Body of pancreas (tissue), 4 donors: ENCODE data around the gene TCN2. TPM values are rescaled to one million over a fixed set of nuclear protein-coding genes. Genes with fewer than 3 reads are reported as not detected.
"Not testable (repeated sequence)": the region's sequence is repeated elsewhere in the genome, so short reads cannot be mapped to it uniquely, and the experiment has no call there.

Experiments
- ATAC-seq: fragments of 150-250 bp; one replicate; pipeline ENCODE4 v1.9.1; 2016
- DNase-seq, 4 donors: peaks; one replicate each; pipeline ENCODE4 v3.0.0-alpha.2; 2019
- H3K27ac ChIP-seq, 4 donors: fragments of 200-600 bp; sonication (generic); 1 replicate in 3 of 4; 2 replicates in 1 of 4; pipeline versions ENCODE4 v1.5.1 to v1.6.1; 2016 to 2019; ENCODE audit warnings: mild to moderate bottlenecking in 1 of 4, mixed read lengths in 1 of 4, moderate library complexity in 1 of 4
- H3K27me3 ChIP-seq, 2 donors: fragments of 200-600 bp; sonication (generic); one replicate each; pipeline ENCODE4 v1.6.0; 2016; ENCODE audit warnings: mild to moderate bottlenecking in 1 of 2
- H3K36me3 ChIP-seq, 2 donors: fragments of 200-600 bp; sonication (generic); replicated peaks in 1 of 2; 2 replicates each; pipeline ENCODE4 v1.5.1; 2016; ENCODE audit warnings: low read depth in 2 of 2; ENCODE audit not compliant: insufficient read depth in 1 of 2
- H3K4me1 ChIP-seq: fragments of 200-600 bp; sonication (generic); one replicate; pipeline ENCODE4 v1.6.0; 2016
- H3K4me3 ChIP-seq, 2 donors: fragments of 200-600 bp; sonication (generic); 1 replicate in 1 of 2; 2 replicates in 1 of 2; pipeline ENCODE4 v1.5.1; 2016 to 2019
- H3K9me3 ChIP-seq, 3 donors: fragments of 200-600 bp; sonication (generic); 1 replicate in 2 of 3; 2 replicates in 1 of 3; pipeline ENCODE4 v1.5.1; 2016
- POLR2A ChIP-seq, 3 donors: fragments of 450-650 bp; IDR thresholded peaks; one replicate each; pipeline ENCODE4 v1.6.1; 2016; ENCODE audit warnings: antibody characterized with exemption in 3 of 3, mild to moderate bottlenecking in 2 of 3
- WGBS, 2 donors: methylation state at CpG; one replicate each; pipeline ENCODE4 v1.1.5; 2017; 5-methylcytosine and 5-hydroxymethylcytosine counted together
- intact Hi-C: fragments of 100-400 bp; cut with DNase I; formaldehyde crosslinking; loops from one replicate; pipeline ENCODE4 v1.15.1; 2023
- total RNA-seq, 2 donors: library from RNA; depleted of rRNA; stranded (reverse); fragments of >200 nt; gene quantifications; one replicate each; pipeline ENCODE4 v1.1.0, GENCODE V29; 2016
- TF ChIP-seq, protein P1 (sequence below), 7 experiments: fragments of 450-650 bp in 4 of 7; fragments of 200-600 bp in 3 of 7; sonication (generic) in 3 of 7; IDR thresholded peaks; one replicate each; pipeline ENCODE4 v1.5.1; 2016 to 2019; ENCODE audit warnings: antibody characterized with exemption in 7 of 7

Gene TCN2
- total RNA-seq, result 10 to 100 TPM; 14.8 to 16.3 TPM

DNA sequence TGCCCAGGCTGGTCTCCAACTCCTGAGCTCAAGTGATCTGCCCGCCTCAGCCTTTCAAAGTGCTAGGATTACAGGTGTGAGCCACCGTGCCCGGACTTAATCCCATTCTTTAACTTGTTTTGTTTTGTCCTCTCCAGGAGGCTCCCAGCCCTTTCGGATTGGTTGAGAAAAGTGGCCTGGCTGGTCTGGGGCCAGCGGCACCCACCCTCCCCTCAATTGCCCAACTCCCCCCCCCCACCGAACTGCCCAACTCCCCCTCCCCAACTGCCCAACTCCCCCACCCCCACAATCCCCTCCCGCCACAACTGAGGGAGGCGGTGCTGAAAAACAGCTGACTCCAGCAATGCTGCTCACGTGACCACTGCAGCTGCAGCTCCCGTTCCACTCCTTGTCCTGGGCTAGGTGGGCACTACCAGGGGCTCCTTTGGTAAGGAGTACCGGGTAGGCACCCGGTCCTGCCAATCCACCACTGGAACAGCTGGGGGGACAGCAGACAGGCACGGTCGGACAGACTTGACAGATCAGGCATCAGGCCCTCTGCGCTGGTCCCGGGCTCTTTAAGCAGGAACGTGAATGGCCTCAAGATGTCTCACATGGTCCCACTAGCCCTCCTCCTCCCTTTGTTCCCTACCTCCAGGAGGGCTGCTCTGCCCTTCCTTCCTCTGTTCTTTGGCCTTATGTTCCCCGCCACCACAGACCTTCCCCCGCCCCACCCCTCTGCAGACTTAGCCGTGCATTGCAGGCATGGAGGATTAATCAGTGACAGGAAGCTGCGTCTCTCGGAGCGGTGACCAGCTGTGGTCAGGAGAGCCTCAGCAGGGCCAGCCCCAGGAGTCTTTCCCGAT, at the start of gene TCN2:
Gene TCN2, plus strand, starts transcription at position 720 of the 845 bp plus-strand sequence. CDS start 158 bp downstream, outside the sequence.
- no peaks in the 10 kb centered on the region for H3K27me3 ChIP-seq
- intact Hi-C loops, result no loop called here
- 0% methylated on average over 17 to 23 of the region's 24 CpGs for WGBS, 2 donors
- H3K36me3 ChIP-seq, result no peaks in the 10 kb centered on the region
- H3K27ac ChIP-seq, result peak within 1 kb of the TSS; percentile 75 to 86 (median 80)
- no peaks in the 10 kb centered on the region for H3K9me3 ChIP-seq
- peak; percentile 65 to 83 (median 80) for DNase-seq
- peak within 1 kb of the TSS; percentile 34 to 46 for H3K4me3 ChIP-seq
- TF ChIP-seq, protein P1, sequence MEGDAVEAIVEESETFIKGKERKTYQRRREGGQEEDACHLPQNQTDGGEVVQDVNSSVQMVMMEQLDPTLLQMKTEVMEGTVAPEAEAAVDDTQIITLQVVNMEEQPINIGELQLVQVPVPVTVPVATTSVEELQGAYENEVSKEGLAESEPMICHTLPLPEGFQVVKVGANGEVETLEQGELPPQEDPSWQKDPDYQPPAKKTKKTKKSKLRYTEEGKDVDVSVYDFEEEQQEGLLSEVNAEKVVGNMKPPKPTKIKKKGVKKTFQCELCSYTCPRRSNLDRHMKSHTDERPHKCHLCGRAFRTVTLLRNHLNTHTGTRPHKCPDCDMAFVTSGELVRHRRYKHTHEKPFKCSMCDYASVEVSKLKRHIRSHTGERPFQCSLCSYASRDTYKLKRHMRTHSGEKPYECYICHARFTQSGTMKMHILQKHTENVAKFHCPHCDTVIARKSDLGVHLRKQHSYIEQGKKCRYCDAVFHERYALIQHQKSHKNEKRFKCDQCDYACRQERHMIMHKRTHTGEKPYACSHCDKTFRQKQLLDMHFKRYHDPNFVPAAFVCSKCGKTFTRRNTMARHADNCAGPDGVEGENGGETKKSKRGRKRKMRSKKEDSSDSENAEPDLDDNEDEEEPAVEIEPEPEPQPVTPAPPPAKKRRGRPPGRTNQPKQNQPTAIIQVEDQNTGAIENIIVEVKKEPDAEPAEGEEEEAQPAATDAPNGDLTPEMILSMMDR (IDR thresholded peaks at IDR 0.05), result peak in 1 of 7 experiments; percentile 30
- TF ChIP-seq POLR2A (IDR thresholded peaks at IDR 0.05), result peak; percentile 24 to 62 (median 58)
- ATAC-seq, result peak; percentile 81
- peaks cover 25% of the 10 kb centered on the region for H3K4me1 ChIP-seq

DNA sequence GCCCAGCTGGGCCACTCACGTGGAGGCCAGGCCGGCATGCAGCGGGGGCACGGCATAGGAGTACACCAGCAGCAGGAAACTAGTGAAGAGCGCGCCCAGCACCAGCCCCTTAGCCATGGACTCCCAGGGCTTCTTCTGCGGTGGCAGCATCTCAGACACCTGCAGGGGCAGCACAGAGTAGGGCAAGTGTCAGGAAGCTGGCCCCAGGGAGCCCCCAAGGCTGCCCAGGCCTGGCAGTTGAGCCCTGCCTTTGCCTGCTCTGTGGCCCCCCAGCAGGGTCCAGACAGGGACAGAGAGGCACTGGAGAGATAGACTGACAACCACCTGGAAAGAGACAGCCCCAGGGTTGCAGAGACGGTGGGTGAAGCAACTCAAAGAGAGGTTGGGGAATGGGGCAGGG, 49.7 kb upstream of the TCN2 start:
- H3K4me1 ChIP-seq, result no peaks in the 10 kb centered on the region
- 80 to 90% methylated on average over 2 to 8 of the region's 8 CpGs for WGBS, 2 donors
- intact Hi-C loops, result no loop called here
- no peak for ATAC-seq
- DNase-seq, result no peak
- H3K4me3 ChIP-seq, result no peak overlapping the region
- TF ChIP-seq, protein P1 (IDR thresholded peaks at IDR 0.05), result no peak
- no peak for TF ChIP-seq POLR2A (IDR thresholded peaks at IDR 0.05)
- H3K9me3 ChIP-seq, result no peaks in the 10 kb centered on the region
- H3K36me3 ChIP-seq, result no peaks in the 10 kb centered on the region
- no peak overlapping the region for H3K27ac ChIP-seq
- H3K27me3 ChIP-seq, result no peaks in the 10 kb centered on the region

DNA sequence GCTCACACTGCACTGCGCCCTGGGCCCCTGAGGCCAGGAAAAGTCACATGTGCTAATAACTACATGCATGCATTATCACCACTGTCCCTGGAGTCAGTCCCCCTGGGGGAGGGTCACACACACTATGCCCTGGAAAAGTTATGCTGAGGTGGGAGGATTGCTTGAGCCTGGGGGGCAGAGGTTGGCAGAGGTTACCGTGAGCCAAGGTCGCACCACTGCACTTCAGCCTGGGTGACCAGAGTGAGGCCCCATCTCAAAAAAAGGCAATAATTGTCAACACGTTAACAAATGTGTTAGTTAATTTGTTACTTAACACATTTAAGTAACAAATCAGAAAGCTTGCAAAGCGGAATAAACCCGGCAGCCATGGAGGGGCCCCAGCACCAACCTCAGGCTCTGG, 47.1 kb upstream of the TCN2 start:
- H3K4me1 ChIP-seq, result no peaks in the 10 kb centered on the region
- TF ChIP-seq, protein P1 (IDR thresholded peaks at IDR 0.05), result no peak
- no peak for TF ChIP-seq POLR2A (IDR thresholded peaks at IDR 0.05)
- no peak overlapping the region for H3K4me3 ChIP-seq
- no peaks in the 10 kb centered on the region for H3K9me3 ChIP-seq
- ATAC-seq (no peak), DNase-seq (no peak)
- intact Hi-C loops, result no loop called here
- H3K36me3 ChIP-seq, result no peaks in the 10 kb centered on the region
- H3K27me3 ChIP-seq, result no peaks in the 10 kb centered on the region
- 49 to 53% methylated on average over 6 of the region's 6 CpGs for WGBS, 2 donors
- H3K27ac ChIP-seq, result peak overlapping the region in 1 of 4 donors; percentile 8

DNA sequence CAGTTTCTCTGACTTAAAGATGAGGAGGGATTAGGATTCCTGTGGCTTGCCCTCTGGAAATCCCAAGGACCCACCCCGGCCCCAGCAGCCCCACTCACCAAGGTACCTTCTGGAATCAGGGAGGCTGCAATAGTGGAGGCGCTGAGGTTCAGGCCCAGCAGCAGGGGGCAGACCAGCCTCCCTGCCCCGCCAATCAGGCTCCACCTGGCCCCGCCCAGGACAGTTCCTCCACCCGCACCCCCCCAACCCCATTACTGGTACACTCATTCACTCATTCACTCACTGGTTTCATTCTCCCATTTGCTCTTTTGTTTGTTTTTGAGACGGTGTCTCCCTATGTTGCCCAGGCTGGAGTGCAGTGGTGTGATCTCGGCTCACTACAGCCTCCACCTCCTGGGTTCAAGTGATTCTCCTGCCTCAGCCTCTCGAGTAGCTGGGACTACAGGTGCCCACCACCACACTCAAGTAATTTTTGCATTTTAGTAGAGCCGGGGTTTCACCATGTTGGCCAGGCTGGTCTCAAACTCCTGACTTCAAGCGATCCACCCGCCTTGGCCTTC, 46.3 kb upstream of the TCN2 start:
- peak overlapping the region in 1 of 4 donors; percentile 8 for H3K27ac ChIP-seq
- H3K36me3 ChIP-seq, DNase-seq, H3K4me1 ChIP-seq, H3K9me3 ChIP-seq, ATAC-seq, H3K27me3 ChIP-seq, intact Hi-C loops, H3K4me3 ChIP-seq: not testable (repeated sequence)
- WGBS, 2 donors, result 86 to 87% methylated on average over 10 to 11 of the region's 11 CpGs

DNA sequence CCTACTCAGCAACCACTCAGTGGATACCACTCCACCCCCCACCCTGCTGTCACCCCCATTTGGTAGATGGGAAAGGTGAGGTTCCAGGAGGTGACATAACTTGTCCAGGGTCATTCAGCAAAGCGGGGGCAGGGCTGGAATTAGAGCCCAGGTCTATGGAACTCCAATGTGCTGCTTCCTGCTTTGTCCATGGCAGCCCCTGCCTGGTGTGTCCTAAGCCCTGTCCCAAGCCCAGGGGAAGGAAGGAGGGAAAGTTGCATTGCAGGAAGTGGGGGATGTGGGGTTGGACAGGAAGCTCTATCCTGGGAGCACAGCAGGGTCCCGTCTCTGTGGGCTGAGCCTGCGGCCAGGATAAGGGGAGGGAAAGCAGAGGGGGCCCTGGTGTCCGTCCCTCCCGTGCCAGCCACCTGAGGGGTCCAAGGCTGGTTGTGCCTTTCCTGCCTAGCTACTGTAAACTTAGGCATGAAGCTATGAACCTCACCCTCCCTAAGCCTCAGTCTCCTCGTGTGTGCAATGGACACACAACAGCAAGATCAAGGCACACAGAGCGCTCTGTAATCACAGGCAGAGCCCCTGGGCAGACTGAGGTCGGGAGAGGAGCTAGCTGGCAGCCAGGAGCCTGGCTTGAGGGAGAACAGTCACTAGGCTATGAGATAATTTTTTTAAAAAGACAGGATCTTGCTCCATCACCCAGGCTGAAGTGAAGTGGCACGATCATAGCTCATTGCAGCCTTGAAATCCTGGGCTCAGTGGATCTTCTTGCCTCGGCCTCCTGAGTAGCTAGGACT, 45.4 kb upstream of the TCN2 start:
- ATAC-seq (no peak), DNase-seq (no peak)
- Histone ChIP-seq H3K4me1 (no peaks in the 10 kb centered on the region), H3K4me3 (no peak overlapping the region), H3K27me3 (no peaks in the 10 kb centered on the region), H3K36me3 (no peaks in the 10 kb centered on the region), H3K9me3 (no peaks in the 10 kb centered on the region), H3K27ac (no peak overlapping the region)
- WGBS, 2 donors, result 74 to 75% methylated on average over 9 to 10 of the region's 10 CpGs
- intact Hi-C loops, result no loop called here
- TF ChIP-seq, protein P1 (IDR thresholded peaks at IDR 0.05), result no peak
- TF ChIP-seq POLR2A (IDR thresholded peaks at IDR 0.05), result no peak
